OCI-LY3 (cell line): ENCODE measurements around the gene ZBTB42.

Experiments
- CTCF ChIP-seq: fragments of 200-600, 300-600 bp; sonication (generic); IDR thresholded peaks from 2 replicates; pipeline ENCODE4 v1.5.1; 2014; ENCODE audit warnings: antibody characterized with exemption, low read length, low read depth
- EZH2phosphoT487 ChIP-seq: fragments of 200-600 bp; shearing (Covaris generic); IDR thresholded peaks from 2 replicates; pipeline ENCODE4 v1.6.1; 2018; ENCODE audit warnings: antibody characterized with exemption, mixed run types, low read depth

DNA sequence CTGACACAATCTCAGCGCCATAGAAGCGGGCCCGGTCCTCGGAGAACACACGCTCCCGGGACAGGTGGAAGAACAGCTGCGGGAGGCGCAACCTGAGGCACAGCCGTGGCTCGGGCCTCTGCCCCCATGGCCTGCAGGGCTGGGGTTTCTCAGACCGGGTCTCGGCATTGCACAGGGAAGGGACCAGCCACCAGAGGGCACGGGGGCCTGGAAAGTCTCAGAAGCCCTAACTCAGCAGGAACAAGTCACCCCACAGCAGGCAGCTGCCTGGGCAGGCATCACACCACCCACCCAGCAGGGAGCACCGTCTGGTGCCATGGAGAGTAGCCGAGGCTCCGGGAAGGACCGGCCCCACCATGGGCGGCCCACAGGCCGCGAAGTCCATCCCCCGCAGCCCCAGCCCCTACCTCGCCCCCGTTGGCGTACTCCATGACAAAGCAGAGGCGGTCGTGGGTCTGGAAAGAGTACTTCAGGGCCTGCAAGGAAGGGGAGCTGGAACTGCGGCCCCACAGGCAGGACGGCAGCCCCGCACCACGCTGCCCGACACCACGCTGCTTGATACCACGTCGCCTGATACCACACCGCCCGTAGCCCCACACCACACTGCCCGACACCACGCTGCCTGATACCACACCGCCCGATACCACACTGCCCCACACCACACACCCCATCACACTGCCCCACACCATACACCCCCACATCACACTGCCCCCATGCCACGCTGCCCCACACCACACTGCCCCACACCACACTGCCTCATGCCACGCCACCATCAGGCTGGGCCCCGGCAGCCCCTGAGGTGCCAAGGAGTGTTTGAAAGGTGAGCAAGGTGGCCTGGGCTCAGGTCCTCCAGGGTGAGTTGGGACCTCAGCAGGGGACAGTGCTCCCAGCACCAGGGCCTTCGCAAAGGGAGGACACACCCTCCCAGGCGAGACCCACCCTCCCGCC, 27.1 kb upstream of the ZBTB42 start:
- TF ChIP-seq CTCF, result no peak
- no peak for TF ChIP-seq EZH2phosphoT487
